OCI-LY3 (cell line): Measurements from ENCODE around the gene SLC22A12.

ENCODE experiments used
- CTCF ChIP-seq: fragments of 200-600, 300-600 bp; sonication (generic); IDR thresholded peaks from 2 replicates; pipeline ENCODE4 v1.5.1; 2014; ENCODE audit warnings: antibody characterized with exemption, low read length, low read depth
- EZH2phosphoT487 ChIP-seq: fragments of 200-600 bp; shearing (Covaris generic); IDR thresholded peaks from 2 replicates; pipeline ENCODE4 v1.6.1; 2018; ENCODE audit warnings: antibody characterized with exemption, mixed run types, low read depth

DNA sequence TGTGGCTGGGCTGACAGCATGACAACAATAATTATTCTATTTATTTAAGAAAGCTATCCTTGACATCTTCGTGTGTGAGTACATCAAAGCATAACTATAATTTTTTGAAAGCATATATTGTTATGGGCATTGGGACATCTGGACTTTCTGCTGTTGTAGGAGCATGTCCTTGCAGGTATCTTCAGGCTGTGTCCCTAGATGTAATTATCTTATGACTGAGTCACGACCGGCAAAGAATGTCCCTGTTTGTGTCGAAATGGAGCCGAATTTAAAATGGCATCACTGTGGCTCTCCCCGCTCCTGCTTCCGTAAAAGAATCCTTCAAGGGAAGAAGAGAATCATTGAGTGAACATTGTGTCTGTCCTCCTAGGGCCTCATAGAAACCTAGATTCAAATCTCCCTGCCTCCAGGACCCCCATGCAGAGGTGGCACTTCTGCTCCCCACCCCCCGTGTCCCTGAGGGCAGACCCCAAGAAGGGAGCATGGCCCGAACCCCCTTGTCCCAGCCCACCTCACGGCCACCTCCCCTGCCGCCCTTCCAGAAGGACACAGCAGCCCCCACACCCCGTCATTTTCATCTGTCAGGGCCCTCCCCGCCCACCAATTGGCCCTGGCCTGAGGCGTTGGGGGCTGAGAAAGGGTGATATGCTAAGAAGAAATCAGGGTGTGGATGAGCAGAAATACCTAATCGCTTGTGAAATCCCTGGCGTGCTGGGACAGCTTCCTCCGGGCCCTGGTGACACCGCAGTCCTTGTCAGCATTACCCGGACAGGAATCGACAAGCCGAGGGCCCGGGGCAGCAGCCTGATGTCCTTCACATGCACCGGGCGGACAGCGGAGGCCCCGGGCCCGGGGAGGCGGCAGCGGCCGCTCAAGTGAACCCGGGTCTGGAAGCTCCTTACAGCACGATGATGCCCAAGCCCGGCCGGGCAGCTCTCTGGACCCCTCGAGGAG is 48.6 kb upstream of the SLC22A12 start:
- TF ChIP-seq CTCF (no peak), EZH2phosphoT487 (no peak)
